ENCODE data around the gene NTF4.

DNA sequence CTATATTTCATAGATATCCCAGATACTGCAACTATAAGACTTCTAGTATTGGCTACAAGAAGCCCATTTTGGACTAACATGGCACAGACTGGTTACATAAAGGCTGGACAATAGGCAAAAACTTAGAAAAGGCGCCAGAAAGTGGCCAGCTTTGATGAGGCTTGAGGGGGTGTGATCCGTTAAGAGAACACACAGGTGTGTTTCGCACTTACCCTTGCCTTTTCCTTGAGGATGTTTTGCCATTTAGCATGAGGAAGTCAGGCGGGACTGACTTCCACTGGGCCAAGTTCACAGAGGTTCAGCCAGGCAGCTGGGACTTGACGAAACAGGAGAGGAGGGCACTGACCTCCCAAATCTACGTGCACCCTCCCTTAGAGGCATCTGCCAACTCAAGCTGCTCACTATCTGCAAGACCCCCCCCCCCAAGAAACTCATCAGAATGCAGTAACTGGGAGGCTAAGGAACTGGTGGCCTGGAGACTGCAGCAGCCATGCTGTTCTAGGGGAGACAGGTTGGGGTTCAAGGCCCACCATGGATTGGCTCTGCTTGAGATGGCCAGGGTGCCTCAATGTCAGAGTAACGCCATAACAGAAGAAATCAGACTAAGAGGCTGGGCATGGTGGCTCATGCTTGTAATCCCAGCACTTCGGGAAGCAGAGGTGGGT lies 45.1 kb upstream of the NTF4 start:
- TF ChIP-seq, protein P1, sequence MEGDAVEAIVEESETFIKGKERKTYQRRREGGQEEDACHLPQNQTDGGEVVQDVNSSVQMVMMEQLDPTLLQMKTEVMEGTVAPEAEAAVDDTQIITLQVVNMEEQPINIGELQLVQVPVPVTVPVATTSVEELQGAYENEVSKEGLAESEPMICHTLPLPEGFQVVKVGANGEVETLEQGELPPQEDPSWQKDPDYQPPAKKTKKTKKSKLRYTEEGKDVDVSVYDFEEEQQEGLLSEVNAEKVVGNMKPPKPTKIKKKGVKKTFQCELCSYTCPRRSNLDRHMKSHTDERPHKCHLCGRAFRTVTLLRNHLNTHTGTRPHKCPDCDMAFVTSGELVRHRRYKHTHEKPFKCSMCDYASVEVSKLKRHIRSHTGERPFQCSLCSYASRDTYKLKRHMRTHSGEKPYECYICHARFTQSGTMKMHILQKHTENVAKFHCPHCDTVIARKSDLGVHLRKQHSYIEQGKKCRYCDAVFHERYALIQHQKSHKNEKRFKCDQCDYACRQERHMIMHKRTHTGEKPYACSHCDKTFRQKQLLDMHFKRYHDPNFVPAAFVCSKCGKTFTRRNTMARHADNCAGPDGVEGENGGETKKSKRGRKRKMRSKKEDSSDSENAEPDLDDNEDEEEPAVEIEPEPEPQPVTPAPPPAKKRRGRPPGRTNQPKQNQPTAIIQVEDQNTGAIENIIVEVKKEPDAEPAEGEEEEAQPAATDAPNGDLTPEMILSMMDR (conservative IDR thresholded peaks at IDR 0.05; ENCODE audit: low read depth, low read length), result no peak
- TF ChIP-seq EZH2 (IDR thresholded peaks at IDR 0.05; ENCODE audit: borderline replicate concordance, low read depth, low read length, poor library complexity, severe bottlenecking), result no peak

Measured in A673 (cell line).